Dermis blood vessel endothelial cell (primary cell): Measurements from ENCODE around the gene EPAS1. TPM values are rescaled to one million over a fixed set of nuclear protein-coding genes. Genes with fewer than 3 reads are reported as not detected.
A peak's percentile ranks its signal among the peaks of the same experiment; 100 is the strongest.

Source experiments
- DNase-seq: peaks from one replicate; pipeline ENCODE4 v3.0.0; 2010
- total RNA-seq: library from RNA; depleted of rRNA; stranded (reverse); fragments of >200 nt; gene quantifications from 2 replicates; pipeline ENCODE4 v1.2.3, GENCODE V29; 2014

The EPAS1 gene
- total RNA-seq, 1 donor from 2014 or later = 283 TPM

- peak; percentile 55 for DNase-seq
These were observed 23.3 kb upstream of the EPAS1 start for GRCh38 chr2:46273919-46274318.

- DNase-seq = no peak
These were observed 22.6 kb upstream of the EPAS1 start for GRCh38 chr2:46274586-46274985.

- peak; percentile 88 for DNase-seq
These were observed 21.2 kb upstream of the EPAS1 start for GRCh38 chr2:46275995-46276394.

GRCh38 chr2:46276642-46277041 is 20.6 kb upstream of the EPAS1 start:
- peak; percentile 42 for DNase-seq

- peak; percentile 80 for DNase-seq
These were observed 19.6 kb upstream of the EPAS1 start for GRCh38 chr2:46277431-46278190.

- peak; percentile 42 for DNase-seq
These were observed 18.3 kb upstream of the EPAS1 start for GRCh38 chr2:46278952-46279351.

GRCh38 chr2:46281939-46282338 is 15.3 kb upstream of the EPAS1 start:
- DNase-seq = no peak

- DNase-seq = no peak
These were observed 13.5 kb upstream of the EPAS1 start for GRCh38 chr2:46283693-46284092.

- no peak for DNase-seq
These were observed 12.9 kb upstream of the EPAS1 start for GRCh38 chr2:46284260-46284659.

GRCh38 chr2:46284796-46285195 is 12.4 kb upstream of the EPAS1 start:
- DNase-seq = no peak

GRCh38 chr2:46286715-46287114 is 10.5 kb upstream of the EPAS1 start:
- no peak for DNase-seq

GRCh38 chr2:46290078-46290477 is 7.1 kb upstream of the EPAS1 start:
- DNase-seq = no peak

- no peak for DNase-seq
These were observed 3.7 kb upstream of the EPAS1 start for GRCh38 chr2:46293466-46293865.

- peak; percentile 57 for DNase-seq
These were observed 2.9 kb upstream of the EPAS1 start for GRCh38 chr2:46294176-46294836.

GRCh38 chr2:46296216-46296839 is 879 bp upstream of the EPAS1 start:
- DNase-seq = no peak

- DNase-seq = no peak
These were observed 502 bp downstream of the EPAS1 start for GRCh38 chr2:46297546-46298271.

GRCh38 chr2:46298272-46298521 is 990 bp downstream of the EPAS1 start:
- DNase-seq = no peak

- peak; percentile 64 for DNase-seq
These were observed 1.5 kb downstream of the EPAS1 start for GRCh38 chr2:46298522-46299353.

GRCh38 chr2:46299365-46300263 is 2.4 kb downstream of the EPAS1 start:
- DNase-seq = peak; percentile 72

GRCh38 chr2:46300406-46300832 is 3.2 kb downstream of the EPAS1 start:
- DNase-seq = peak; percentile 32

GRCh38 chr2:46302005-46302695 is 4.9 kb downstream of the EPAS1 start:
- DNase-seq = peak; percentile 16
